Hepatocyte (in vitro differentiated cells): ENCODE data around the gene BEST2. TPM values are rescaled to one million over a fixed set of nuclear protein-coding genes. Genes with fewer than 3 reads are reported as not detected.

ENCODE experiments used
- DNase-seq: peaks from one replicate; pipeline ENCODE4 v3.0.0-alpha.2; 2016; ENCODE audit warnings: low spot score
- H2AFZ ChIP-seq: fragments of 200-600 bp; sonication (generic); 2 replicates; pipeline ENCODE4 v1.6.0; 2016; ENCODE audit warnings: antibody characterized with exemption, mild to moderate bottlenecking
- H3K27ac ChIP-seq: fragments of 200-600 bp; sonication (generic); 2 replicates; pipeline ENCODE4 v1.5.1; 2016; ENCODE audit warnings: mild to moderate bottlenecking
- H3K27me3 ChIP-seq: fragments of 200-600 bp; sonication (generic); 2 replicates; pipeline ENCODE4 v1.6.1; 2016
- H3K36me3 ChIP-seq: fragments of 200-600 bp; sonication (generic); replicated peaks from 2 replicates; pipeline ENCODE4 v1.5.1; 2016; ENCODE audit warnings: low read depth; ENCODE audit not compliant: insufficient read depth
- H3K4me1 ChIP-seq: fragments of 200-600 bp; sonication (generic); 2 replicates; pipeline ENCODE4 v1.5.1; 2016; ENCODE audit warnings: mild to moderate bottlenecking, moderate library complexity; ENCODE audit not compliant: insufficient read depth
- H3K4me2 ChIP-seq: fragments of 200-600 bp; sonication (generic); 2 replicates; pipeline ENCODE4 v1.6.0; 2016
- H3K4me3 ChIP-seq: fragments of 200-600 bp; sonication (generic); 2 replicates; pipeline ENCODE4 v1.5.1; 2016; ENCODE audit warnings: mild to moderate bottlenecking
- H3K79me2 ChIP-seq: fragments of 200-600 bp; sonication (generic); 2 replicates; pipeline ENCODE4 v1.6.0; 2017; ENCODE audit warnings: mild to moderate bottlenecking
- H3K9me2 ChIP-seq: fragments of 200-600 bp; sonication (generic); replicated peaks from 2 replicates; pipeline ENCODE4 v1.6.0; 2017; ENCODE audit warnings: mild to moderate bottlenecking; ENCODE audit not compliant: insufficient read depth
- H3K9me3 ChIP-seq: fragments of 200-600 bp; sonication (generic); 2 replicates; pipeline ENCODE4 v1.5.1; 2016; ENCODE audit warnings: low read depth, mild to moderate bottlenecking
- H4K20me1 ChIP-seq: fragments of 200-600 bp; sonication (generic); 2 replicates; pipeline ENCODE4 v1.6.0; 2016; ENCODE audit warnings: mild to moderate bottlenecking; ENCODE audit not compliant: insufficient read depth, poor library complexity, severe bottlenecking
- EZH2 ChIP-seq: fragments of 200-600 bp; sonication (generic); IDR thresholded peaks from 2 replicates; pipeline ENCODE4 v1.6.1; 2016; ENCODE audit warnings: antibody characterized with exemption, mild to moderate bottlenecking, borderline replicate concordance
- EZH2phosphoT487 ChIP-seq: fragments of 200-600 bp; sonication (generic); IDR thresholded peaks from one replicate; pipeline ENCODE4 v1.6.1; 2018; ENCODE audit warnings: antibody characterized with exemption, mild to moderate bottlenecking, low read depth, moderate library complexity; ENCODE audit not compliant: unreplicated experiment, severe bottlenecking
- WGBS: methylation state at CpG from one replicate; pipeline ENCODE4 v1.1.6; 2016; ENCODE audit warnings: low lambda C conversion rate; ENCODE audit errors: missing lambda C conversion rate; 5-methylcytosine and 5-hydroxymethylcytosine counted together
- polyA plus RNA-seq: library from polyadenylated mRNA; unstranded; fragments of >200 nt; fragmentation: Nextera tagmentation; extraction: Ambion mirVana; gene quantifications from 2 replicates; pipeline ENCODE4 v1.2.1, GENCODE V29; 2016
- total RNA-seq: library from RNA; depleted of rRNA; stranded (reverse); fragments of >200 nt; gene quantifications from 2 replicates; pipeline ENCODE4 v1.2.3, GENCODE V29; 2014
- TF ChIP-seq, protein P1 (sequence below): fragments of 200-600 bp; sonication (generic); IDR thresholded peaks from 2 replicates; pipeline ENCODE4 v1.5.1; 2016; ENCODE audit warnings: antibody characterized with exemption, mild to moderate bottlenecking; ENCODE audit not compliant: poor library complexity

The BEST2 gene
- not detected in 2 replicates for total RNA-seq
- polyA plus RNA-seq, result not detected in 2 replicates

DNA sequence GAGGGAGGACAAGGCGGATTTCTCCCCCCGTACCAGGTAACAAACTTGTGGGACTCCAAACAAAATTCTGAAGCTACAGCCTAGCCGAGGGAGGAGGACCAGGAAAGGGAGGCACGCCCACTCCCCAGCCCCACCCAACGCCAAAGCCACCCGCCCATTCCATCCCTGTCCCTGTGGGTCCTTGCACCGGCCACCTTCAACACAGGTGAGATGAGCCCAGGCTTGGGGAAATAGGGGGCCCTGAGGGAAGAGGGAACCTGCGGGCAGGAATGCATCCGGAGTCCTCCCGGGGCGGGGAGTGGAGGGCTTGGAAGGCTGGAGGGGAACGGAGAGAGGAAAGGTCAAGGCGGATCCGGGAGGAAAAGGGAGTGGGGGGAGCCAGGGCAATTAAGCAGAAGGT, at the start of gene BEST2:
Gene BEST2, plus strand, starts transcription at position 157 of the 400 bp plus-strand sequence. CDS start 802 bp downstream, outside the sequence.
- Histone ChIP-seq H3K27ac (no peak within 1 kb of the TSS), H3K9me3 (no peaks in the 10 kb centered on the region), H3K36me3 (no peaks in the 10 kb centered on the region), H4K20me1 (no peaks in the 10 kb centered on the region), H2AFZ (no peak within 1 kb of the TSS), H3K4me1 (no peaks in the 10 kb centered on the region), H3K9me2 (no peaks in the 10 kb centered on the region), H3K4me3 (no peak within 1 kb of the TSS), H3K27me3 (peaks cover 25% of the 10 kb centered on the region), H3K4me2 (no peak within 1 kb of the TSS), H3K79me2 (no peaks in the 10 kb centered on the region)
- 8% methylated on average over 5 of the region's 14 CpGs for WGBS
- no peak for DNase-seq
- TF ChIP-seq, protein P1, sequence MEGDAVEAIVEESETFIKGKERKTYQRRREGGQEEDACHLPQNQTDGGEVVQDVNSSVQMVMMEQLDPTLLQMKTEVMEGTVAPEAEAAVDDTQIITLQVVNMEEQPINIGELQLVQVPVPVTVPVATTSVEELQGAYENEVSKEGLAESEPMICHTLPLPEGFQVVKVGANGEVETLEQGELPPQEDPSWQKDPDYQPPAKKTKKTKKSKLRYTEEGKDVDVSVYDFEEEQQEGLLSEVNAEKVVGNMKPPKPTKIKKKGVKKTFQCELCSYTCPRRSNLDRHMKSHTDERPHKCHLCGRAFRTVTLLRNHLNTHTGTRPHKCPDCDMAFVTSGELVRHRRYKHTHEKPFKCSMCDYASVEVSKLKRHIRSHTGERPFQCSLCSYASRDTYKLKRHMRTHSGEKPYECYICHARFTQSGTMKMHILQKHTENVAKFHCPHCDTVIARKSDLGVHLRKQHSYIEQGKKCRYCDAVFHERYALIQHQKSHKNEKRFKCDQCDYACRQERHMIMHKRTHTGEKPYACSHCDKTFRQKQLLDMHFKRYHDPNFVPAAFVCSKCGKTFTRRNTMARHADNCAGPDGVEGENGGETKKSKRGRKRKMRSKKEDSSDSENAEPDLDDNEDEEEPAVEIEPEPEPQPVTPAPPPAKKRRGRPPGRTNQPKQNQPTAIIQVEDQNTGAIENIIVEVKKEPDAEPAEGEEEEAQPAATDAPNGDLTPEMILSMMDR, result no peak
- TF ChIP-seq EZH2, result peak; percentile 36

DNA sequence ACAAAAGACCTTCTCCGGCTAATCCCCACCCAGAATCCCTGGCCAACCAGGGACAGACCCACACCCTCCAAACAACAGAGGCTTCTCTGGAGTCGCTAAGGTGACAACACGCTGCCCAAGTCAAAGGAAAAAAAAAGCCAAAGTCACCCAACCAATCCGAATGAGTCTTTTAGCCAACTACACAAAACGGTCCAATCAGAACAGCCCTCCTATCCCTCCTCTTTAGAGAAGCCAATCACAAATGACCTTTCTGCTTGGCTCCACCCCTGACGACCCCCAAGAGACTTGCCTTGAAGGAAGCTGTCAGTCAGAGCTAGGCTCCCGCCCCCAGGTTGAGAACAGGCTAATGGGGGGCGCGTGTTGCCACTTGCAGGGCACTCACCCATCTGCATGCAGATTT, 48.5 kb upstream of the BEST2 start:
- no peak overlapping the region for H3K27ac ChIP-seq
- TF ChIP-seq, protein P1, result no peak
- TF ChIP-seq EZH2 (no peak), EZH2phosphoT487 (no peak)
- no peak overlapping the region for H3K4me2 ChIP-seq
- peak; percentile 18 for DNase-seq
- no peaks in the 10 kb centered on the region for H3K9me2 ChIP-seq
- 82% methylated on average over 9 of the region's 9 CpGs for WGBS
- H3K9me3 ChIP-seq, result no peaks in the 10 kb centered on the region
- H4K20me1 ChIP-seq, result no peaks in the 10 kb centered on the region
- H3K27me3 ChIP-seq, result no peaks in the 10 kb centered on the region
- H3K36me3 ChIP-seq, result no peaks in the 10 kb centered on the region
- no peaks in the 10 kb centered on the region for H3K4me1 ChIP-seq
- H3K79me2 ChIP-seq, result peaks cover under 1% of the 10 kb centered on the region
- no peak overlapping the region for H3K4me3 ChIP-seq
- H2AFZ ChIP-seq, result no peak overlapping the region

DNA sequence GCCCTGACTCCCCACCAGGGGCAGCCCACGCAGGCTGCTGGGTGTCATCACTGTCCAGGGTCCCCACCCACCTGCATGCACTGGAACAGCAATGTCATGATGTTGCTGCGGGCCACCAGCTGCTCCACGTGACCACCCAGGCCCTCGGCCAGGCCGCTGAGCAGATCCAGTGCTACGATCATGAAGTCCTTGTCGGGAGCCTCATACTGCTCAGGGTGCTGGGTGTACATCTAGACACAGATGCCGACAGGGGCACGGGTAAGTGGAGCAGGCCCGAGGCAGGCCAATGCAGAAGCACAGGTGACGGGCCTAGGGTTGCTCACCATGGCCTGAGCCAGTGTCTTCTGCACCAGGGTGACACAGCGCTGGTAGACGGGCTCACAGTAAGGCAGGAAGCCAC, 46.4 kb upstream of the BEST2 start:
- H3K9me3 ChIP-seq, result no peaks in the 10 kb centered on the region
- H2AFZ ChIP-seq, result no peak overlapping the region
- H4K20me1 ChIP-seq, result no peaks in the 10 kb centered on the region
- no peaks in the 10 kb centered on the region for H3K36me3 ChIP-seq
- 96% methylated on average over 13 of the region's 13 CpGs for WGBS
- no peak overlapping the region for H3K27ac ChIP-seq
- H3K4me2 ChIP-seq, result no peak overlapping the region
- H3K4me3 ChIP-seq, result no peak overlapping the region
- H3K4me1 ChIP-seq, result no peaks in the 10 kb centered on the region
- peaks cover 5% of the 10 kb centered on the region for H3K79me2 ChIP-seq
- H3K9me2 ChIP-seq, result no peaks in the 10 kb centered on the region
- TF ChIP-seq, protein P1, result no peak
- TF ChIP-seq EZH2 (no peak), EZH2phosphoT487 (no peak)
- no peak for DNase-seq
- H3K27me3 ChIP-seq, result no peaks in the 10 kb centered on the region
